GM19351 (cell line): ENCODE data around the gene NFKBIE.
A peak's percentile ranks its signal among the peaks of the same experiment; 100 is the strongest.

Source experiments
- ATAC-seq: cut with Tn5 transposase; IDR thresholded peaks from one replicate; pipeline ENCODE4 v1.9.1; 2021; ENCODE audit warnings: mild to moderate bottlenecking, moderate library complexity; ENCODE audit not compliant: unreplicated experiment

The NFKBIE gene

GRCh38 chr6:44275271-44275748 is 10.0 kb upstream of the NFKBIE start:
- no peak for ATAC-seq

- ATAC-seq = no peak
Measured at GRCh38 chr6:44273617-44274016, 8.3 kb upstream of the NFKBIE start.

GRCh38 chr6:44272999-44273566 is 7.7 kb upstream of the NFKBIE start:
- ATAC-seq = no peak

- ATAC-seq = no peak
Measured at GRCh38 chr6:44272529-44272928, 7.2 kb upstream of the NFKBIE start.

GRCh38 chr6:44271914-44272313 is 6.6 kb upstream of the NFKBIE start:
- no peak for ATAC-seq

GRCh38 chr6:44271406-44271723 is 6.0 kb upstream of the NFKBIE start:
- no peak for ATAC-seq

GRCh38 chr6:44270526-44271405 is 5.4 kb upstream of the NFKBIE start:
- no peak for ATAC-seq

GRCh38 chr6:44269921-44270525 is 4.7 kb upstream of the NFKBIE start, which contains the start of gene TMEM151B:
TSS of gene TMEM151B (plus strand) at chr6:44270450. CDS start at chr6:44270743, 293 bp downstream.
- no peak for ATAC-seq

GRCh38 chr6:44269178-44269920 is 4.0 kb upstream of the NFKBIE start:
- ATAC-seq = no peak

- ATAC-seq = no peak
Measured at GRCh38 chr6:44268095-44268628, 2.8 kb upstream of the NFKBIE start.

- no peak for ATAC-seq
Measured at GRCh38 chr6:44267252-44267651, 1.9 kb upstream of the NFKBIE start.

- peak; percentile 41 for ATAC-seq
Measured at GRCh38 chr6:44266347-44266746, 996 bp upstream of the NFKBIE start.

- ATAC-seq = no peak
Measured at GRCh38 chr6:44265722-44266233, 427 bp upstream of the NFKBIE start.

- ATAC-seq = peak; percentile 35
Measured at GRCh38 chr6:44264154-44265006, 971 bp downstream of the NFKBIE start.

GRCh38 chr6:44263354-44264100 is 1.8 kb downstream of the NFKBIE start:
- ATAC-seq = no peak

- no peak for ATAC-seq
Measured at GRCh38 chr6:44262467-44263353, 2.6 kb downstream of the NFKBIE start.

GRCh38 chr6:44261581-44261980 is 3.8 kb downstream of the NFKBIE start:
- no peak for ATAC-seq
